Activated naive CD8-positive, alpha-beta T cell treated with anti-CD3 and anti-CD28 coated beads, Interleukin-2, amount 10 ng/mL, durations not matched to agents 7 days and 5 days (primary cell): Measurements from ENCODE around the gene IPO4. TPM values are rescaled to one million over a fixed set of nuclear protein-coding genes. Genes with fewer than 3 reads are reported as not detected.
A peak's percentile ranks its signal among the peaks of the same experiment; 100 is the strongest.

Source experiments
- ATAC-seq: fragments of 150-1000 bp; cut with Tn5 transposase; one replicate; pipeline ENCODE4 v1.10.0; 2021; ENCODE audit warnings: low read depth, moderate library complexity
- POLR2A ChIA-PET: fragments of 350-600 bp; sonication (Branson Sonifier 250); formaldehyde crosslinking; loops from one replicate; lab custom pipeline; 2021; ENCODE audit warnings: antibody characterized with exemption; lab: Charles Lee
- DNase-seq: peaks from one replicate; pipeline ENCODE4 v3.0.0; 2021
- H3K27ac Mint-ChIP-seq: one replicate; pipeline ENCODE4 v1.8.0; 2022; ENCODE audit warnings: mild to moderate bottlenecking, mixed read lengths
- H3K27me3 Mint-ChIP-seq: one replicate; pipeline ENCODE4 v1.8.0; 2022; ENCODE audit warnings: mild to moderate bottlenecking, moderate library complexity, mixed read lengths
- H3K36me3 Mint-ChIP-seq: one replicate; pipeline ENCODE4 v1.8.0; 2021; ENCODE audit warnings: mild to moderate bottlenecking, mixed read lengths
- H3K4me1 Mint-ChIP-seq: one replicate; pipeline ENCODE4 v1.8.0; 2021; ENCODE audit warnings: mixed read lengths
- H3K4me3 Mint-ChIP-seq: one replicate; pipeline ENCODE4 v1.8.0; 2022; ENCODE audit warnings: mild to moderate bottlenecking, moderate library complexity, mixed read lengths
- H3K9me3 Mint-ChIP-seq: one replicate; pipeline ENCODE4 v1.8.0; 2021; ENCODE audit warnings: mixed read lengths
- total RNA-seq, 2 experiments: library from RNA; stranded (reverse); gene quantifications; one replicate each; pipeline ENCODE4 v1.2.3, GENCODE V29; 2021

Gene IPO4, protein sequence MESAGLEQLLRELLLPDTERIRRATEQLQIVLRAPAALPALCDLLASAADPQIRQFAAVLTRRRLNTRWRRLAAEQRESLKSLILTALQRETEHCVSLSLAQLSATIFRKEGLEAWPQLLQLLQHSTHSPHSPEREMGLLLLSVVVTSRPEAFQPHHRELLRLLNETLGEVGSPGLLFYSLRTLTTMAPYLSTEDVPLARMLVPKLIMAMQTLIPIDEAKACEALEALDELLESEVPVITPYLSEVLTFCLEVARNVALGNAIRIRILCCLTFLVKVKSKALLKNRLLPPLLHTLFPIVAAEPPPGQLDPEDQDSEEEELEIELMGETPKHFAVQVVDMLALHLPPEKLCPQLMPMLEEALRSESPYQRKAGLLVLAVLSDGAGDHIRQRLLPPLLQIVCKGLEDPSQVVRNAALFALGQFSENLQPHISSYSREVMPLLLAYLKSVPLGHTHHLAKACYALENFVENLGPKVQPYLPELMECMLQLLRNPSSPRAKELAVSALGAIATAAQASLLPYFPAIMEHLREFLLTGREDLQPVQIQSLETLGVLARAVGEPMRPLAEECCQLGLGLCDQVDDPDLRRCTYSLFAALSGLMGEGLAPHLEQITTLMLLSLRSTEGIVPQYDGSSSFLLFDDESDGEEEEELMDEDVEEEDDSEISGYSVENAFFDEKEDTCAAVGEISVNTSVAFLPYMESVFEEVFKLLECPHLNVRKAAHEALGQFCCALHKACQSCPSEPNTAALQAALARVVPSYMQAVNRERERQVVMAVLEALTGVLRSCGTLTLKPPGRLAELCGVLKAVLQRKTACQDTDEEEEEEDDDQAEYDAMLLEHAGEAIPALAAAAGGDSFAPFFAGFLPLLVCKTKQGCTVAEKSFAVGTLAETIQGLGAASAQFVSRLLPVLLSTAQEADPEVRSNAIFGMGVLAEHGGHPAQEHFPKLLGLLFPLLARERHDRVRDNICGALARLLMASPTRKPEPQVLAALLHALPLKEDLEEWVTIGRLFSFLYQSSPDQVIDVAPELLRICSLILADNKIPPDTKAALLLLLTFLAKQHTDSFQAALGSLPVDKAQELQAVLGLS
- 10 to 100 TPM; 32.2 to 33.0 TPM for total RNA-seq

DNA sequence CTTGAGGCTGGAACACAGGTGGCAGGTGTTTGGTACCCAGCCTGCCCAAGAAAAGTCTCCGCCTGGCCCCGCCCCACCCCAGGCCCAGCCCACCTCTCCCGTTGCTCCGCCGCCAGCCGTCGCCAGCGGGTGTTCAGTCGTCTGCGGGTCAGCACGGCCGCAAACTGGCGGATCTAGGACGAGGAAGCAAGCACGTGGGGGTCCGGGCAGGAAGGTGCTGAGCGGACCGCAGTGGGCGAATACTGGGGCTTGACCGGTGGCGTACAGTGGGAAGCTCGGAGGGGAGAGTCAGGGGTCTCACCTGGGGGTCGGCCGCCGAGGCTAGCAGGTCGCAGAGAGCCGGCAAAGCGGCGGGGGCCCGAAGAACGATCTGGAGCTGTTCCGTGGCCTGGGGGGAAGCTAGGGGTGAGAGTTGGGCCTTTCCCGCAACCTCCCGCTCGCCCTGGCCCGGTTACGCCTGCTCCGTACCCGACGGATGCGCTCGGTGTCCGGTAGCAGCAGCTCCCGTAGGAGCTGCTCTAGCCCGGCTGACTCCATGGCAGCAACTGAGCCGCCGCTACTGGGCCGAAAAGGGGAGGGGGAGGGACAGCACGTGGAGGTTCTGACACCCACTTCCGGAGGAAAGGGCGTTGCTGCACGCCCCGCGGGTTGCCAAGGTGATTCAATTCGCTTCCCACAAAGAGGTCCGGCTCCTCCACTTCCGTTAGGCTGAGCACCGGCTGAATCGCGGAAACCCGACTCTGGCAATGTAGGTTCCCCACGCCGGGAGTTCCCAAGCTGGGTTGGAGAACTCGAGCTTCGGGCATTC is at the start of gene IPO4:
TSS of gene IPO4 (minus strand) at position 566 of the 808 bp plus-strand sequence. CDS start at position 537, 29 bp downstream.
- peak; percentile 85 for ATAC-seq
- H3K4me1 Mint-ChIP-seq = peaks cover 28% of the 10 kb centered on the region
- POLR2A ChIA-PET = interaction anchor here (0.5 to 5.2 kb wide), 17 partner anchors 9 to 140 kb away, joined by 3 to 37 read pairs (median 6); partner anchors contain the start of genes CHMP4A, DCAF11, GMPR2 and IRF9

DNA sequence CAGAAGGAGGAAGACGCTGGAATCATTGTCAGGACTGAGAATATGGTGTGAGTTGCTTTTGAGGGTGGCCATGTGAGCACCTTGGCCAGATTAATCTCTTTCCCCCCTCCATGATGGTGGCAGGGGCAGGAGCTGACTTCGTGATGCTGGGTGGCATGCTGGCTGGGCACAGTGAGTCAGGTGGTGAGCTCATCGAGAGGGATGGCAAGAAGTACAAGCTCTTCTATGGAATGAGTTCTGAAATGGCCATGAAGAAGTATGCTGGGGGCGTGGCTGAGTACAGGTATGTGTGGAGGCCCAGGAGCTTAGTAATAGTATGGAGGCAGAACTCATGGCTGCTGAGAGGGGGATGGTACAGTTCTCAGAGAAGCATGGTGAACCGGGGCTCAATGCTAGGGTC is 49.5 kb upstream of the IPO4 start:
- no peak for ATAC-seq
- H3K27ac Mint-ChIP-seq = no peak overlapping the region

More for the DNA sequence above, at the start of gene IPO4:
- H3K27me3 Mint-ChIP-seq = no peaks in the 10 kb centered on the region
- H3K27ac Mint-ChIP-seq = peak within 1 kb of the TSS; percentile 69
- H3K9me3 Mint-ChIP-seq = no peaks in the 10 kb centered on the region
- H3K4me3 Mint-ChIP-seq = peak within 1 kb of the TSS; percentile 85
- DNase-seq = peak; percentile 87
- H3K36me3 Mint-ChIP-seq = peaks cover 20% of the 10 kb centered on the region

DNA sequence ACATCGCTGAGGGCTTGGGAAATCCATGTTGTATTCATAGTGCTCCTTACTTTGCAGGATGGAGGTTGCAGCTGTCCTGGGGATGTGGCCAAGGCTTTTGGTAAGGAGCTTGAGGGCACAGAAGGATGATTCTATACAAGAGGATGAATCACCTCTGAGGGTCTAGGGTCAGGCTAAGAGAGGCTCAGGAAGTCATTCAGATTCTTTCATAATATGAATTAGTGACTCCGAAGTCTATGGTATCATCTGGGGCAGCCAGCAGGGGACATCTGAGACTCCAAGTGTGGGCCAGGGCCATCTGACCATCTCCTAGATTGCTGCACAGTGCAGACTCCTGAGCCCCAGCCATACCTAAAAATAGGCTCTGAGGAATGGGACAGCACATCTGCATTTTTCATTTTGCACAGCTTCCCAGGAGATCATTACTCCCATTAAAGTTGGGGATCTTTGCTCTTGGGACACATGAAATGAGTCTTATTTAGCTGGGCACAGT is 48.9 kb upstream of the IPO4 start:
- H3K4me3 Mint-ChIP-seq = no peak overlapping the region
- POLR2A ChIA-PET = interaction anchor here (1.5 kb wide), 1 partner anchor 24 kb away, joined by 5 read pairs; the partner anchor contains the start of gene CHMP4A
- H3K36me3 Mint-ChIP-seq = peaks cover 33% of the 10 kb centered on the region

More for the DNA sequence above, 49.5 kb upstream of the IPO4 start:
- Mint-ChIP-seq H3K4me3 (no peak overlapping the region), H3K9me3 (no peaks in the 10 kb centered on the region), H3K27me3 (no peaks in the 10 kb centered on the region), H3K36me3 (peaks cover 33% of the 10 kb centered on the region), H3K4me1 (peaks cover 52% of the 10 kb centered on the region)
- POLR2A ChIA-PET = interaction anchor here (1.5 kb wide), 2 partner anchors 22 to 25 kb away, joined by 5 read pairs; partner anchors contain the start of genes CHMP4A and MDP1
- DNase-seq = no peak

DNA sequence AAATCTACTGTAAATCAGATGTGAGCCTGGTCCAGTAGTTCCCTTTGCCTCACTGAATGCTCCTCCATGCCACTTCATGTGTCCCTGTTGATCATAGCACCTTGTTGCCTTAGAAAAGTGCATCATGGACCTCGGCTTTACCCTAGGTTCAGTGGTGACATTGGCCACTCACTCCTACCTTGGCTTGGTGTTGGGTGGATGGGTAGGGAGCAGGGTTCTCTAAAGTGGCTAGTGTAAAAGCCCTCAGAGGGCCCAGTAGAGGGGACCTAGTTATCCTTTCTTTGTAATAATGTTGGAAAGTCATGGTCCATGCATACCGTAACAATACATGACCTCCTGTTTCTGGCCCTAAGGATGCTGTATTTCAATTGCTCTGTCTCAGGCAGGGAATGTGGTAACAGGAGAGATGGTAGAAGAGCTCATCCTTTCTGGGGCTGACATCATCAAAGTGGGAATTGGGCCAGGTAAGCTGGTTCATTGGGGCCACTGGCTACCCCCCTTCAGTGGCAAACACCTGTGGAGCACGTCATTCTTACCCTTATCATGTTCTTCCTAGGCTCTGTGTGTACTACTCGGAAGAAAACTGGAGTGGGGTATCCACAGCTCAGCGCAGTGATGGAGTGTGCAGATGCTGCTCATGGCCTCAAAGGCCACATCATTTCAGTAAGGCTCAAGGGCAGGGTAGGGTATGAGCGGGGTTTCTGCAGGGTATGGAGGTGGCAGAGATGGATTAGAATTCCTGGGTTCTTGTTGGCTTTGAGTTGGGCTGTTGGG is 48.3 kb upstream of the IPO4 start:
- Mint-ChIP-seq H3K4me3 (no peak overlapping the region), H3K27ac (no peak overlapping the region), H3K36me3 (peaks cover 33% of the 10 kb centered on the region), H3K27me3 (no peaks in the 10 kb centered on the region), H3K4me1 (peaks cover 52% of the 10 kb centered on the region), H3K9me3 (no peaks in the 10 kb centered on the region)
- ATAC-seq = no peak
- DNase-seq = no peak
- POLR2A ChIA-PET = interaction anchor here (0.6 to 1.5 kb wide), 3 partner anchors 10 to 193 kb away, joined by 3 to 5 read pairs (median 3); partner anchors contain the start of genes CHMP4A and KHNYN

More for the DNA sequence above, 48.9 kb upstream of the IPO4 start:
- DNase-seq = no peak
- Mint-ChIP-seq H3K27ac (no peak overlapping the region), H3K27me3 (no peaks in the 10 kb centered on the region), H3K4me1 (peaks cover 52% of the 10 kb centered on the region), H3K9me3 (no peaks in the 10 kb centered on the region)
- ATAC-seq = no peak

DNA sequence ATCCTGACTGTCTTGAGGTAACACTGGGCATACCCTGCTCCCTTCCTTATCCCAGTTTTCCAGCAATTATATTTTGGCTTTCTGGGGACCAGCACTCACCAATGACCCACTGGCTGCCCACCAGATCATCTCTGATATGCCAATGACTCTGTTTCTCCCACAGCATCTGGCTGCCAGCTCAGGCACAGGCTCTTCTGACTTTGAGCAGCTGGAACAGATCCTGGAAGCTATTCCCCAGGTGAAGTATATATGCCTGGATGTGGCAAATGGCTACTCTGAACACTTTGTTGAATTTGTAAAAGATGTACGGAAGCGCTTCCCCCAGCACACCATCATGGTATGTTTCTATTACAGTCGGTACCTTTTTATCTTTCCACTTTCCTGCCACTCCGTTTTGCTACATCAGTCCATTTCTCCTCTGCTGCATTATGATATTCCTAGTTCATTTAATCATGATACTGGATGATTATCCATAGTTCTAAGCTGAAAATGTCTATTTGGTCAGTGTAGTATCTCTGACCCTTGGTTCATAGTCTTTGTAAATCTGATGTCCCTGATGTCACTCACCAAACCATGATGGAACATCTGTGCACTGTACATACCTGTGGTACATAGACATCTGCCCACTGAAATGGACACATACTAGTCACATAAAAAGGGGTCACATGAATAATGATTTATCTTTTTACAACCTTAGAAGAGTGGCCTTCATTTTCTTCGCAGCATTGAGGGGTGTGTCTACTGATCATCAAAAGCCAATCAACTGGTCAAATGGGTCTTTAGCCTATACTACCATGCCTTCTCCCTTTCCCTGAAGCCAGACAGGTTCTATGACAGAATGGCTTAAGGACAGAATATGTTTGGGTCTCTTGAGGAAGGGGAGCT is 47.4 kb upstream of the IPO4 start:
- POLR2A ChIA-PET = interaction anchor here (0.6 to 1.7 kb wide), 5 partner anchors 11 to 194 kb away, joined by 3 to 6 read pairs (median 5); partner anchors contain the start of genes CHMP4A, KHNYN and MDP1
- DNase-seq = no peak
- H3K27me3 Mint-ChIP-seq = no peaks in the 10 kb centered on the region
- no peak overlapping the region for H3K4me3 Mint-ChIP-seq
- peak overlapping the region; percentile 10 for H3K27ac Mint-ChIP-seq
- H3K9me3 Mint-ChIP-seq = no peaks in the 10 kb centered on the region
- no peak for ATAC-seq
- H3K4me1 Mint-ChIP-seq = peaks cover 55% of the 10 kb centered on the region
- H3K36me3 Mint-ChIP-seq = peaks cover 33% of the 10 kb centered on the region

DNA sequence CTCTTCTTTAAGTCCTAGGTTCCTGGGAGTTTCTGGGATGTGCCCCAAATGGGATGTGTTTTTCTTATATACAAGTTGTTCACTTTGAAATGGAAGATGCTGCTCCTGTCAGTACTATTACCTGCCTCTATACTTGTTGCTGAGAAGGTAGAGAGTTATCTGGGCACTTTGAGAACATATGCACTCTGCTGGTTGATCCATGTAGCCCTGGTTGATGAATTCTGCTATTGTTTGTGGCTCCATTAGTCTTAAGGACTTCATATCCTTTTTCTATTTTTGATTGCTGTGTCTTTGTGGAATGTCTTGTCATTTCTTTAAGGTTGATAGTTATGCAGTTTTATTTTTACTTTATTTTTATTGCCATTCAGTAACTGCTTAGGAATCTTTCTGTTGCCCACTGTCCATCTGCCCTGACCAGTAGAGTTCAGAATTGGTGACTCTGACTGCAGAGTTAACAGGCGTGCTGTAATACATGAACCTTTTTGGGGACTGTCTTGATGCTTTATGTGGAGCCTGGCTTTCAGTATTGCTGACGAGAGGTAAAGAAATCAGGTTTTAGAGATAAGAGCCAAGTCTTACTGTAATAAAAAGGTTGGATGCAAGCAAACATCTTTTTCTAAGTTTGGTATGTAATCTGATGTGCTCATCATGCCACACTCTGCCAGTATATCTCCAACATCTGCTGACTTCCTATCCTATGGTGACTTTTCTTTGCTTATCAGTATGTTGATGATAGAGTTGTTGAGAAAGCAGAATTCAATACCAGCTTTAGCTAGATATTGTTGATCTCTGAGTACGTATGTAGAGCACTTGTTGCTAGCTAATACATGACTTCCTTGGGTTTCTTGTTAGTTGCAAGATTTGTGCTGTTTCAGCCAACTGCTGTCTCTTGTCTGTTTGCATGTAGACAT is 45.7 kb upstream of the IPO4 start:
- Mint-ChIP-seq H3K4me1 (peaks cover 46% of the 10 kb centered on the region), H3K9me3 (no peaks in the 10 kb centered on the region), H3K4me3 (peak overlapping the region; percentile 55), H3K27me3 (no peaks in the 10 kb centered on the region), H3K27ac (peak overlapping the region; percentile 43), H3K36me3 (peaks cover 26% of the 10 kb centered on the region)
- ATAC-seq (no peak), DNase-seq (no peak)
- POLR2A ChIA-PET = interaction anchor here (0.9 to 2.3 kb wide), 5 partner anchors 8 to 195 kb away, joined by 3 to 11 read pairs (median 5); partner anchors contain the start of genes CBLN3, CHMP4A, KHNYN and MDP1

DNA sequence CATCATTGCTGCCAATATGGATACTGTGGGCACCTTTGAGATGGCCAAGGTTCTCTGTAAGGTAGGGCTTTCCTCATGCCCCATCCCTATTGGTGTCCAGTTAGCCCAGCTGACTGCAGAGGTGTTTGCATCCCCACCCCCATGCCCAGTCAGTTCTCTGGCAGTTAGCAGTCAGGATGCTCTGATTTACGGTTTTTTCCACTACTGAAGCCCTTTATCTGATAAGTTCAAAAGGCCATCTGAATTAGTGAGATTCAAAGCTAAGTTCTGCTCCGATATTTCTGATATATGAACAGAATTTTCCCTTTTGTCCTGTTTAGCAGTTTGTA is 44.9 kb upstream of the IPO4 start:
- peaks cover 40% of the 10 kb centered on the region for H3K4me1 Mint-ChIP-seq
- no peaks in the 10 kb centered on the region for H3K9me3 Mint-ChIP-seq
- ATAC-seq (no peak), DNase-seq (no peak)
- peak overlapping the region; percentile 92 for H3K27ac Mint-ChIP-seq
- POLR2A ChIA-PET = interaction anchor here (1.0 to 2.3 kb wide), 5 partner anchors 8 to 196 kb away, joined by 3 to 11 read pairs (median 7); partner anchors contain the start of genes CBLN3, CHMP4A, KHNYN and MDP1
- H3K4me3 Mint-ChIP-seq = peak overlapping the region; percentile 93
- H3K36me3 Mint-ChIP-seq = peaks cover 26% of the 10 kb centered on the region
- H3K27me3 Mint-ChIP-seq = no peaks in the 10 kb centered on the region

DNA sequence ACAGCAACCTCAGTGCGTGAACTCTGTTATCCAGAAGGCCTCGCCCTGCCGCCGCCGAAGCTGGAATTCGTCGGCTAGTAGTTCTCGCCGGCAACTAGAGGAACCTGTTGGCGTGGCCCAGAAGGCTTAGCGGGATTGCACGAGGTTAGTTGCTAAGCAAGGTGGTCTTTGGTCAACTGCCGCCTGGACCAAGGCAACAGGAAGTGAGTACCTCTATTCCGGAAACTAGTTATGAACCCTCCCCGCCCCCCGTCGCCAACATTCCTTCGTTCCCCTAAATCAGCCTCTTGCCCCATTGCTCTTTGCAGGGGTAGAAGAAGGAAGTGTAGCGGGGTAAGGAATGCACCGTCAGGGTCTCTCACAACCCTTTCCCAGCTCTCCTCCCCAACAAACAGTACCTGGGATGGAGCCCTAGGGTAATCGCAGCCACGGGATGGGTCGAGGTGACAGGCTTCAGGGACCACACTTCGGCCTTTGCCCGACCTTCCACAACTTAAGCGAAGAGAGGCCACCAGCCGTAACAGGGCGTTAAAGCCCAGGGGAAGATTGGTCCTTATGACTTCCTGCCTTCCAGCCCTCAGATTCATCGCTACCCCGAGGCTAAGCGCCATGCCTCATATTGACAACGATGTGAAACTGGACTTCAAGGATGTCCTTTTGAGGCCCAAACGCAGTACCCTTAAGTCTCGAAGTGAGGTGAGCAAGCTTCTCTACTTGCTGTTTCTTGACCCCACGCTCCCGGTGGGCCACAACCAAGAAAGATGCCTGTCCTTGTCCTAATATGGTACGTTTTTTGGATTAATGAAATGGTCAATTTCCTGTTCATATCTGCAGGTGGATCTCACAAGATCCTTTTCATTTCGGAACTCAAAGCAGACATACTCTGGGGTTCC is 44.3 kb upstream of the IPO4 start, which contains the start of gene GMPR2:
TSS of gene GMPR2 (plus strand) at position 285 of the 893 bp plus-strand sequence. CDS start at position 610, 325 bp downstream.
- Mint-ChIP-seq H3K4me1 (peaks cover 36% of the 10 kb centered on the region), H3K27ac (peak within 1 kb of the TSS; percentile 92), H3K4me3 (peak within 1 kb of the TSS; percentile 93), H3K36me3 (peaks cover 21% of the 10 kb centered on the region), H3K27me3 (no peaks in the 10 kb centered on the region), H3K9me3 (no peaks in the 10 kb centered on the region)
- ATAC-seq (peak; percentile 41), DNase-seq (no peak)
- POLR2A ChIA-PET = interaction anchor here (0.7 to 2.3 kb wide), 8 partner anchors 9 to 197 kb away, joined by 3 to 11 read pairs (median 4); partner anchors contain the start of genes CBLN3, CHMP4A, IPO4 and KHNYN

DNA sequence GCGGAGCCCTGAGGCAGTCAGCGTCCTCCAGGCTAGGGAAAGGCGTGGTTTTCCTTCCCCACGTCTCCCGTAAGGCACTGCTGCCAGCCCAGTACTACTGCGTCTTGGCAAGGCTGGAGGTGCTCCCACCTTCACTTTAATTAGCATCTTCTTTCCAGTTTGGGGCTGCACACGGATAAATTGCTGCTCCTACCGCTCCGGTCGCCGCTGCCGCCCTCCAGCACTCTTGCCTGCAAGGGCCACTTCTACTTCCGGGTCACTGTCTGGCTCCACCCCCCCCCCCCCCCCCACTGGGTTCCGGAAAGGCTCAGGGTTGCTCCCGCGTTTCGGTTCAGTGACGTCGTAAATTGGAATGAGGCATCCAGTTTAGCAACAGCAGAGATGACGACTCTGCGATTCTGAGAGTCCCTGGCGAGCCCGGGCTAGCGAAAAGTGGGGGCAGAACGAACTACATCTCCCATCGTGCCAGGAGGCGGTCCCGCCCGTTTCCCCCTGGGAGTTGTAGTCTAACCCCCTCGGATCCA is 43.6 kb upstream of the IPO4 start, which contains the start of gene NEDD8:
TSS of gene NEDD8 (minus strand) at position 247 of the 524 bp plus-strand sequence. CDS start at position 147, 100 bp downstream.
- Mint-ChIP-seq H3K27me3 (no peaks in the 10 kb centered on the region), H3K4me1 (peaks cover 38% of the 10 kb centered on the region), H3K9me3 (no peaks in the 10 kb centered on the region), H3K4me3 (peak within 1 kb of the TSS; percentile 93), H3K27ac (peak within 1 kb of the TSS; percentile 92), H3K36me3 (peaks cover 21% of the 10 kb centered on the region)
- POLR2A ChIA-PET = interaction anchor here (0.7 to 2.3 kb wide), 7 partner anchors 10 to 174 kb away, joined by 3 to 11 read pairs (median 6); partner anchors contain the start of genes CHMP4A, IPO4, MDP1 and TINF2
- ATAC-seq (peak; percentile 82), DNase-seq (peak; percentile 86)
